Activated CD8-positive, alpha-beta T cell treated with anti-CD3 and anti-CD28 coated beads for 36 hours (primary cell): ENCODE measurements around the gene THBS3. TPM values are rescaled to one million over a fixed set of nuclear protein-coding genes. Genes with fewer than 3 reads are reported as not detected.
A peak's percentile ranks its signal among the peaks of the same experiment; 100 is the strongest.

Experiments used
- ATAC-seq: fragments of 200-7000 bp; cut with Tn5 transposase; one replicate; pipeline ENCODE4 v1.10.0; 2021; ENCODE audit warnings: mild to moderate bottlenecking, moderate library complexity
- CTCF ChIA-PET: fragments of 350-600 bp; sonication (Branson Sonifier 250); formaldehyde crosslinking; loops from one replicate; lab custom pipeline; 2021; ENCODE audit warnings: antibody characterized with exemption; lab: Charles Lee
- POLR2A ChIA-PET: fragments of 350-600 bp; sonication (Branson Sonifier 250); formaldehyde crosslinking; loops from one replicate; lab custom pipeline; 2021; ENCODE audit warnings: antibody characterized with exemption; lab: Charles Lee
- DNase-seq: peaks from one replicate; pipeline ENCODE4 v3.0.0-alpha.2; 2020
- H3K27ac Mint-ChIP-seq: one replicate; pipeline ENCODE4 v1.8.0; 2021; ENCODE audit warnings: mild to moderate bottlenecking, mixed read lengths
- H3K27me3 Mint-ChIP-seq: one replicate; pipeline ENCODE4 v1.8.0; 2021; ENCODE audit warnings: mixed read lengths
- H3K36me3 Mint-ChIP-seq: one replicate; pipeline ENCODE4 v1.8.0; 2021; ENCODE audit warnings: low read depth, mixed read lengths
- H3K4me1 Mint-ChIP-seq: one replicate; pipeline ENCODE4 v1.8.0; 2021; ENCODE audit warnings: low read depth, mixed read lengths
- H3K4me3 Mint-ChIP-seq: one replicate; pipeline ENCODE4 v1.8.0; 2021; ENCODE audit warnings: mild to moderate bottlenecking, moderate library complexity, mixed read lengths
- H3K9me3 Mint-ChIP-seq: one replicate; pipeline ENCODE4 v1.8.0; 2021; ENCODE audit warnings: mixed read lengths
- intact Hi-C: fragments of 100-400 bp; cut with micrococcal nuclease; formaldehyde crosslinking; loops from one replicate; pipeline ENCODE4 v1.10.0; 2022
- total RNA-seq, 2 experiments: library from RNA; stranded (reverse); gene quantifications; one replicate each; pipeline ENCODE4 v1.2.3, GENCODE V29; 2021
- TF ChIP-seq, protein P1 (sequence below): fragments of 200-600 bp; IDR thresholded peaks from one replicate; pipeline ENCODE4 v1.8.0; 2022; ENCODE audit warnings: antibody characterized with exemption, mild to moderate bottlenecking

THBS3 gene
- total RNA-seq = 10 to 100 TPM; 11.1 to 12.0 TPM

DNA sequence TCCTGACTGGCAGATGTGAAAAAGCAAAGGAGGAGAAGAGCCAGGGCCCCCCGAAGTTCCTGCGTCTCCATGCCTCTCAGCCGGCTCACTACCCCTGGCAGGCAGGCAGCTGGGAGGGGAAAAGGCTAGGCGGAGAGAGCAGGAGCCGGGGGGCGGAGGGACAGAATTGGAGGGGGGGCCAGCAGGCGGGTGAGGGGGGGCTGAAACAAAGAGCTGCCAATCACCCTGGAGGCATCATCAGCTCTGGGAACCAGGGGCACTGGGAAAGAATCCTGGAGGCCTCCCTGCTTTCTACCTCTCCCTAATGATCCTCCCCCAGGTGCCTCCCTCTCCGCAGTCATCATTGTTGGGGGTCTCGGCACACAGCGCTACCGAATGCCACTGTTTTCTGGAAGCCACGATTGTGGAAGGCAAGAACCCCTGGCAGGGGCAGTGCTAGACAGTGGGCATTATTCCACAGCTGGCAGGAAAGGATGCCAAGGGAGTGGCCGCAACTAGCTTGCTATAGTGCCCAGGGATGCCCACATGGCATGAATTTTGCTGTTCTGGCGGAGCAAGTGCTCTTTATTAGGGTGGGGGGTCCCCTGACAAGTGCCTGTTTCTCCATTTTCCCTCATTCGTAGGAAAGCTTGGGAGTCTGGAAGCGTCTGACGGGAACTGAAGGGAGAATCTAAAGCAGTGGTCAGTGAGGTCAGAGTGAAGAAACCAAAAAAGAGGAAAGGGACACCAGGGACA lies at the start of gene THBS3:
TSS of gene THBS3 (minus strand) at position 92 of the 735 bp plus-strand sequence. CDS start at position 71, 21 bp downstream.
- POLR2A ChIA-PET = interaction anchor here (0.9 to 3.8 kb wide), 9 partner anchors 11 to 114 kb away, joined by 3 to 52 read pairs (median 5); partner anchors contain the start of genes CLK2 and KRTCAP2
- no peak for DNase-seq

DNA sequence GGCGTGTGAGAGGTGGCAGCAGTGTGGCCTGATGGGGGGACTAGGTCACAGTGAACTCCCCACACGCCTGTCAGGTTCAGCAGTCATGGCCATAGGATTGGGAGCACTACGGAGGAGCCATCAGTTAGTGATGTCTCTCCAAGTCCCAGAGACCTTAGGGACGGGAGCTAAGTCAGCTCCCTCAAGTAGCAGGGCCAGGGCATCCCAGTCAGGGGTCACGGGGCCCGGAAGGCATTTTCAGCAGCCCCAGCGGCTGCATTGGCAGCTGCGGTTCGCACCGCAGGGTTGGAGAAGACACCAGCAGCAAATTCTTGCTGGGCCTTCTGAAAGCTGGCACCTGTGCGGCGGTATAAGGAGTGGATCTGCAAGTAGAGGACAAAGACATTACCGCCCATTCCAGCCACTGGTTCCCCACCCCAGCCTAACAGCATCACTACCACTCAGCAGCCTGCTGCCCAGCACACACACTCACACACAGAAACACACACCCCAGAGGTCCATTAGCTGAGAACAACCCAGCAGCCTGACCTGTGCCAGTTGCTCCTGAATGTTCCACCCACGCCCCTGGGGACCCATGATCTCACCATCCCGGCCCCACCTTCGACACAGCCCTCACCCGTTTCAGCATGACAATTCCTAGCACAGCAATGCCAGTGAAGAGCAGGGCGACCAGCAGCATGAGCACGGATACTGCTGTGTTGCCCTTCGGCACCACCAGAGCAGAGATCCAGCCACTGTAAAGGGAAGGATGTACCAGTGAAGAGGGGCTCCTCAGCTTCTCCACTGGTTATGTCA lies 48.6 kb upstream of the THBS3 start:
- Mint-ChIP-seq H3K27ac (peak overlapping the region; percentile 13), H3K4me3 (peak overlapping the region; percentile 77), H3K36me3 (peaks cover 36% of the 10 kb centered on the region), H3K9me3 (no peaks in the 10 kb centered on the region), H3K4me1 (peaks cover 36% of the 10 kb centered on the region), H3K27me3 (no peaks in the 10 kb centered on the region)
- no peak for ATAC-seq
- DNase-seq = no peak
- intact Hi-C loops = loop anchor here (10.0 kb wide), 1 partner anchor 339 kb away; no protein-coding TSS in a partner anchor
- POLR2A ChIA-PET = interaction anchor here (0.6 to 3.7 kb wide), 8 partner anchors 11 to 307 kb away, joined by 3 to 20 read pairs (median 3); partner anchors contain the start of genes ASH1L, CLK2 and TRIM46
- CTCF ChIA-PET = interaction anchor here (1.0 to 1.8 kb wide), 5 partner anchors 10 to 83 kb away, joined by 3 to 5 read pairs (median 4); partner anchors contain the start of gene KRTCAP2
- TF ChIP-seq, protein P1, sequence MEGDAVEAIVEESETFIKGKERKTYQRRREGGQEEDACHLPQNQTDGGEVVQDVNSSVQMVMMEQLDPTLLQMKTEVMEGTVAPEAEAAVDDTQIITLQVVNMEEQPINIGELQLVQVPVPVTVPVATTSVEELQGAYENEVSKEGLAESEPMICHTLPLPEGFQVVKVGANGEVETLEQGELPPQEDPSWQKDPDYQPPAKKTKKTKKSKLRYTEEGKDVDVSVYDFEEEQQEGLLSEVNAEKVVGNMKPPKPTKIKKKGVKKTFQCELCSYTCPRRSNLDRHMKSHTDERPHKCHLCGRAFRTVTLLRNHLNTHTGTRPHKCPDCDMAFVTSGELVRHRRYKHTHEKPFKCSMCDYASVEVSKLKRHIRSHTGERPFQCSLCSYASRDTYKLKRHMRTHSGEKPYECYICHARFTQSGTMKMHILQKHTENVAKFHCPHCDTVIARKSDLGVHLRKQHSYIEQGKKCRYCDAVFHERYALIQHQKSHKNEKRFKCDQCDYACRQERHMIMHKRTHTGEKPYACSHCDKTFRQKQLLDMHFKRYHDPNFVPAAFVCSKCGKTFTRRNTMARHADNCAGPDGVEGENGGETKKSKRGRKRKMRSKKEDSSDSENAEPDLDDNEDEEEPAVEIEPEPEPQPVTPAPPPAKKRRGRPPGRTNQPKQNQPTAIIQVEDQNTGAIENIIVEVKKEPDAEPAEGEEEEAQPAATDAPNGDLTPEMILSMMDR = no peak

More for the DNA sequence above, at the start of gene THBS3:
- Mint-ChIP-seq H3K4me3 (peak within 1 kb of the TSS; percentile 92), H3K27ac (peak within 1 kb of the TSS; percentile 89), H3K4me1 (peaks cover 29% of the 10 kb centered on the region), H3K36me3 (peaks cover 2% of the 10 kb centered on the region), H3K9me3 (no peaks in the 10 kb centered on the region), H3K27me3 (no peaks in the 10 kb centered on the region)
- ATAC-seq = no peak
- CTCF ChIA-PET = interaction anchor here (0.8 to 7.4 kb wide), 15 partner anchors 13 to 913 kb away, joined by 3 to 61 read pairs (median 10); partner anchors contain the start of genes FDPS, KRTCAP2, SCAMP3 and TRIM46
- TF ChIP-seq, protein P1 = no peak
- intact Hi-C loops = loop anchor here (2.0 to 5.0 kb wide), 2 partner anchors 19 to 34 kb away; a partner anchor contains a TSS

DNA sequence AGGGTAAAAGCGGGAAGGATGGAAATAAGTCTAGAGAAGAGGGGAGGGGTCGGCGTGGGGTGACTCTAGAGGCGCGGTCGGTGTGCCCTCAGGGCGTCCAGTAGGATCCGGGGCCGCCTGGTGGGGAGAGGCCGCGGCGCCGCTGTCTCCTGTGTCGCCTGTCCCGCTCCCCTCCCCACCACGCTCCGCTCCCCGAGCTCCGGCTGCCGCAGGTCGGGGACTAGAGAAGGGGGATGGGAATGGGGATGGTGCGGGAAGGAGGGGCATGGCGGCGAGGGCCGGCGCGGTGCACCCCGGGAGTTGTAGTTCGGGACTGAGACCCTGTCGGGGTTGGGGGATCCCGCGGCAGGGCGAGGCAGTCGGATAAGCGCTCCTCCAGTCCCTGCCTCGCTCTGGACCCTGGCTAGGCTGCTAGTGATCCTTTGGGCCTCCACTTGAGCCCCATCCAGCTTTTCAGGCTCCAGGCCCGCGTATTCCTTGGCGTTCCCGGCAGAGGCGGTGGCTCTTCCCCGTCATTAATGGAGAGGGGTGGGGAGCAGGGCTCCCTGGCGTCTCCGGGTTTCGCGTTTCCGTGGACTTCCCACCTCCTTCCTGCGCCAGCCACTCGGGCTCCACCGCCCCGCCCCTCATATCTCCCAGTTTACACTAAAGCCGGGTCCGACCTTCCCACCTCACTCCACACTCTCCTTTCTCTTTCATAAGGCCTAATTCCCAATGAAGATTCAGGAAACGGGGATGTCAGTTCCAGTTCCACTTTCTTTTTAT lies 47.7 kb upstream of the THBS3 start, which contains the start of gene ENTREP3:
TSS of gene ENTREP3 (minus strand) at position 241 of the 765 bp plus-strand sequence. CDS start 606 bp downstream, outside the sequence.
- ATAC-seq (peak; percentile 78), DNase-seq (peak; percentile 88)
- TF ChIP-seq, protein P1 = no peak
- ChIA-PET CTCF (interaction anchor here (0.7 to 1.8 kb wide), 5 partner anchors 13 to 460 kb away, joined by 3 to 5 read pairs (median 4); partner anchors contain the start of gene KRTCAP2), POLR2A (interaction anchor here (0.8 to 3.7 kb wide), 8 partner anchors 11 to 307 kb away, joined by 3 to 20 read pairs (median 3); partner anchors contain the start of genes ASH1L, CLK2 and TRIM46)
- Mint-ChIP-seq H3K4me3 (peak within 1 kb of the TSS; percentile 77), H3K27ac (peak within 1 kb of the TSS; percentile 66), H3K36me3 (peaks cover 29% of the 10 kb centered on the region), H3K27me3 (no peaks in the 10 kb centered on the region), H3K4me1 (peaks cover 35% of the 10 kb centered on the region), H3K9me3 (no peaks in the 10 kb centered on the region)
- intact Hi-C loops = loop anchor here (10.0 kb wide), 1 partner anchor 339 kb away; no protein-coding TSS in a partner anchor

DNA sequence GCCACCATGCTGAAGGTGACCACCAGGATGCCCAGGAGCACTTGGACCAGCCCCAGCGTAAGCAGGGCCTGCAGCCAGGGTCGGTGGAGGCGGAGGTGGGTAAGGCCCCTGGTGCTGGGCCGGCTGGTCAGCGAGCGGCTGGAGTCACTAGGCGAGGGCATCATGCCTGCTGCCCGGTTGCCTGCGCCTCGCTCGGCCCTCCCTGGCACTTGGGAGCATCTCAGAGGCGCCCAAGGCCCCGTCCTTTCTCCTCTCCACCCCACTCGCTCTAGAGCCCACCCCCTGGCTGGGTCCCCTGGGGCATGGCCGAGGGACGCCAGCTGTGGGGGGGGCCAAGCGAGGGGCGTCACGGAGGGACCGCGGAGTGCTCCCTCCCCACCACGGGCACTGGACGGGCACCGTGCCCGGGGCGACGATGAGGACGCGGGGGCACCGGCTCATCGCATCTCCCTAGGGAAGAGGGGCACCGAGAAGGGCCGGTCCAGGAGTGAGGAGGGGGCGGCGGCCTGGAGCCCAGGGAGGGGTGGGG lies 47.1 kb upstream of the THBS3 start:
- intact Hi-C loops = loop anchor here (10.0 kb wide), 1 partner anchor 340 kb away; no protein-coding TSS in a partner anchor
- TF ChIP-seq, protein P1 = no peak
- H3K9me3 Mint-ChIP-seq = no peaks in the 10 kb centered on the region
- ChIA-PET CTCF (interaction anchor here (0.7 to 1.8 kb wide), 5 partner anchors 13 to 461 kb away, joined by 3 to 5 read pairs (median 4); partner anchors contain the start of gene KRTCAP2), POLR2A (interaction anchor here (0.9 to 3.7 kb wide), 3 partner anchors 17 to 70 kb away, joined by 3 to 20 read pairs (median 3); partner anchors contain the start of gene CLK2)
- no peaks in the 10 kb centered on the region for H3K27me3 Mint-ChIP-seq
- H3K36me3 Mint-ChIP-seq = peaks cover 24% of the 10 kb centered on the region
- peak overlapping the region; percentile 34 for H3K27ac Mint-ChIP-seq
- no peak for DNase-seq
- H3K4me1 Mint-ChIP-seq = peaks cover 31% of the 10 kb centered on the region
- H3K4me3 Mint-ChIP-seq = peak overlapping the region; percentile 77
- ATAC-seq = no peak
